NCI-H446 (cell line): Measurements from ENCODE around the gene NAA40.
"Not testable (repeated sequence)": the region's sequence is repeated elsewhere in the genome, so short reads cannot be mapped to it uniquely, and the experiment has no call there.

ENCODE experiments used
- DNase-seq, 2 experiments: peaks; one replicate each; lab custom pipeline; 2025; lab: John Stamatoyannopoulos, UW

NAA40 gene

GRCh38 chr11:63939397-63939891 lies 642 bp downstream of the NAA40 start:
- DNase-seq, result no peak

GRCh38 chr11:63940786-63941185 lies 2.0 kb downstream of the NAA40 start:
- no peak for DNase-seq

- DNase-seq, result no peak
Measured at GRCh38 chr11:63941901-63942300, 3.1 kb downstream of the NAA40 start.

- DNase-seq, result no peak
Measured at GRCh38 chr11:63942803-63943202, 4.0 kb downstream of the NAA40 start.

- peak; percentile 13 to 70 for DNase-seq
Measured at GRCh38 chr11:63944987-63945386, 6.2 kb downstream of the NAA40 start.

GRCh38 chr11:63945477-63946163 lies 6.8 kb downstream of the NAA40 start:
- DNase-seq, result peak; percentile 62 to 88

GRCh38 chr11:63951779-63952536 lies 13.2 kb downstream of the NAA40 start:
- no peak for DNase-seq

GRCh38 chr11:63952570-63952969 lies 13.8 kb downstream of the NAA40 start:
- no peak for DNase-seq

GRCh38 chr11:63958008-63958407 lies 19.2 kb downstream of the NAA40 start:
- DNase-seq, result no peak

GRCh38 chr11:63961608-63962412 lies 23.0 kb downstream of the NAA40 start:
- no peak for DNase-seq

GRCh38 chr11:63963895-63964294 lies 25.1 kb downstream of the NAA40 start:
- not testable (repeated sequence) for DNase-seq

GRCh38 chr11:63966444-63966843 lies 27.6 kb downstream of the NAA40 start:
- no peak for DNase-seq

GRCh38 chr11:63969461-63969860 lies 30.7 kb downstream of the NAA40 start:
- DNase-seq, result no peak

GRCh38 chr11:63970902-63971301 lies 32.1 kb downstream of the NAA40 start:
- DNase-seq, result no peak

- DNase-seq, result not testable (repeated sequence)
Measured at GRCh38 chr11:63973912-63974258, 35.1 kb downstream of the NAA40 start.

- peak; percentile 100 for DNase-seq
Measured at GRCh38 chr11:63974259-63975143, 35.7 kb downstream of the NAA40 start, which contains the start of gene COX8A. Gene COX8A, plus strand, starts transcription at chr11:63974620. Its CDS starts 61 bp downstream, at chr11:63974681.

- no peak for DNase-seq
Measured at GRCh38 chr11:63978551-63979239, 39.9 kb downstream of the NAA40 start.

- no peak for DNase-seq
Measured at GRCh38 chr11:63979426-63979825, 40.6 kb downstream of the NAA40 start.

- DNase-seq, result no peak
Measured at GRCh38 chr11:63985812-63986155, 47.0 kb downstream of the NAA40 start.

- peak; percentile 88 to 93 for DNase-seq
Measured at GRCh38 chr11:63986156-63986931, 47.5 kb downstream of the NAA40 start, which contains the start of gene OTUB1. Gene OTUB1, plus strand, starts transcription at chr11:63986438. Its CDS starts 19 bp downstream, at chr11:63986457.
